Endothelial cell (in vitro differentiated cells): ENCODE measurements around the gene DHRS1. TPM values are rescaled to one million over a fixed set of nuclear protein-coding genes. Genes with fewer than 3 reads are reported as not detected.
A peak's percentile ranks its signal among the peaks of the same experiment; 100 is the strongest.

Experiments used
- DNase-seq: peaks from one replicate; pipeline ENCODE4 v3.0.0; 2021; ENCODE audit warnings: low spot score
- H3K27ac Mint-ChIP-seq: one replicate; pipeline ENCODE4 v1.8.0; 2021; ENCODE audit warnings: mixed read lengths, inconsistent platforms; ENCODE audit not compliant: unreplicated experiment
- H3K27me3 Mint-ChIP-seq: one replicate; pipeline ENCODE4 v1.8.0; 2021; ENCODE audit warnings: mild to moderate bottlenecking, moderate library complexity, mixed read lengths, inconsistent platforms; ENCODE audit not compliant: unreplicated experiment
- H3K36me3 Mint-ChIP-seq: one replicate; pipeline ENCODE4 v1.8.0; 2021; ENCODE audit warnings: mild to moderate bottlenecking, low read depth, mixed read lengths, inconsistent platforms; ENCODE audit not compliant: unreplicated experiment
- H3K4me1 Mint-ChIP-seq: one replicate; pipeline ENCODE4 v1.8.0; 2021; ENCODE audit warnings: mild to moderate bottlenecking, mixed read lengths, inconsistent platforms; ENCODE audit not compliant: unreplicated experiment
- H3K4me3 Mint-ChIP-seq: one replicate; pipeline ENCODE4 v1.8.0; 2021; ENCODE audit warnings: mild to moderate bottlenecking, mixed read lengths, inconsistent platforms; ENCODE audit not compliant: unreplicated experiment
- H3K9me3 Mint-ChIP-seq: one replicate; pipeline ENCODE4 v1.8.0; 2021; ENCODE audit warnings: mixed read lengths, inconsistent platforms; ENCODE audit not compliant: unreplicated experiment
- CTCF ChIP-seq: fragments of 200-600 bp; sonication (generic); IDR thresholded peaks from one replicate; pipeline ENCODE4 v1.5.0; 2021; ENCODE audit warnings: antibody characterized with exemption; ENCODE audit not compliant: unreplicated experiment
- total RNA-seq: library from RNA; stranded (reverse); fragmentation: NEBNext Ultra II Directional; extraction: Animal tissue kit (Norgen Biotek cat#: 25700); gene quantifications from one replicate; pipeline ENCODE4 v1.2.1, GENCODE V29; 2021; ENCODE audit not compliant: unreplicated experiment

DHRS1 gene
- total RNA-seq, 1 donor from 2014 or later = 17.7 TPM

GRCh38 chr14:24309538-24310264, 10.1 kb upstream of the DHRS1 start, which contains the start of gene LTB4R2:
Gene LTB4R2 (plus strand): TSS chr14:24310140. CDS start chr14:24310665, 525 bp downstream.
- TF ChIP-seq CTCF = no peak
- DNase-seq = no peak
- Mint-ChIP-seq H3K36me3 (peaks cover 34% of the 10 kb centered on the region), H3K27ac (peak within 1 kb of the TSS; percentile 74), H3K4me3 (peak within 1 kb of the TSS; percentile 81), H3K9me3 (no peaks in the 10 kb centered on the region), H3K27me3 (peaks cover 16% of the 10 kb centered on the region), H3K4me1 (peaks cover 59% of the 10 kb centered on the region)

- no peak overlapping the region for H3K27ac Mint-ChIP-seq
- H3K27me3 Mint-ChIP-seq = peaks cover 11% of the 10 kb centered on the region
- no peaks in the 10 kb centered on the region for H3K9me3 Mint-ChIP-seq
- DNase-seq = no peak
- H3K4me3 Mint-ChIP-seq = peak overlapping the region; percentile 63
- no peak for TF ChIP-seq CTCF
- H3K36me3 Mint-ChIP-seq = peaks cover 38% of the 10 kb centered on the region
- peaks cover 47% of the 10 kb centered on the region for H3K4me1 Mint-ChIP-seq
Measured at GRCh38 chr14:24308342-24309124, 9.0 kb upstream of the DHRS1 start.

GRCh38 chr14:24307575-24308341, 8.2 kb upstream of the DHRS1 start, which contains the start of gene CIDEB:
Gene CIDEB (minus strand): TSS chr14:24307977. CDS start chr14:24307858, 119 bp downstream.
- Mint-ChIP-seq H3K27me3 (peaks cover 13% of the 10 kb centered on the region), H3K4me3 (peak within 1 kb of the TSS; percentile 63), H3K36me3 (peaks cover 41% of the 10 kb centered on the region), H3K27ac (no peak within 1 kb of the TSS), H3K9me3 (no peaks in the 10 kb centered on the region), H3K4me1 (peaks cover 40% of the 10 kb centered on the region)
- DNase-seq = peak; percentile 78
- peak; percentile 70 for TF ChIP-seq CTCF

- no peak overlapping the region for H3K4me3 Mint-ChIP-seq
- no peak overlapping the region for H3K27ac Mint-ChIP-seq
- no peak for TF ChIP-seq CTCF
- H3K4me1 Mint-ChIP-seq = peaks cover 34% of the 10 kb centered on the region
- peaks cover 11% of the 10 kb centered on the region for H3K27me3 Mint-ChIP-seq
- DNase-seq = no peak
- H3K36me3 Mint-ChIP-seq = peaks cover 46% of the 10 kb centered on the region
- H3K9me3 Mint-ChIP-seq = no peaks in the 10 kb centered on the region
Measured at GRCh38 chr14:24307156-24307574, 7.6 kb upstream of the DHRS1 start.
